NCI-H2081 (cell line): ENCODE data around the gene KCNE4.

ENCODE experiments used
- DNase-seq, 2 experiments: peaks; one replicate each; lab custom pipeline; 2025; lab: John Stamatoyannopoulos, UW

Gene KCNE4

GRCh38 chr2:223051693-223052289 is at the start of gene KCNE4:
Gene KCNE4 (plus strand): TSS chr2:223052190. CDS start chr2:223052831, 641 bp downstream.
- DNase-seq = no peak

GRCh38 chr2:223003191-223003590 is 48.8 kb upstream of the KCNE4 start:
- DNase-seq = no peak

- no peak for DNase-seq
Observed at GRCh38 chr2:223005496-223005895, 46.5 kb upstream of the KCNE4 start.

- DNase-seq = no peak
Observed at GRCh38 chr2:223007531-223007930, 44.5 kb upstream of the KCNE4 start.

GRCh38 chr2:223008162-223008561 is 43.8 kb upstream of the KCNE4 start:
- no peak for DNase-seq

GRCh38 chr2:223008956-223009355 is 43.0 kb upstream of the KCNE4 start:
- DNase-seq = no peak

GRCh38 chr2:223010641-223011040 is 41.3 kb upstream of the KCNE4 start:
- DNase-seq = no peak

GRCh38 chr2:223012291-223012690 is 39.7 kb upstream of the KCNE4 start:
- no peak for DNase-seq

GRCh38 chr2:223019390-223019930 is 32.5 kb upstream of the KCNE4 start:
- DNase-seq = no peak

- DNase-seq = no peak
Observed at GRCh38 chr2:223019987-223020717, 31.8 kb upstream of the KCNE4 start.

GRCh38 chr2:223020971-223021675 is 30.9 kb upstream of the KCNE4 start:
- DNase-seq = no peak

- DNase-seq = peak; percentile 75 to 92
Observed at GRCh38 chr2:223026357-223027110, 25.5 kb upstream of the KCNE4 start.

GRCh38 chr2:223027442-223027841 is 24.5 kb upstream of the KCNE4 start:
- DNase-seq = no peak

GRCh38 chr2:223029287-223029686 is 22.7 kb upstream of the KCNE4 start:
- no peak for DNase-seq

GRCh38 chr2:223032187-223033142 is 19.5 kb upstream of the KCNE4 start:
- no peak for DNase-seq

GRCh38 chr2:223034221-223034975 is 17.6 kb upstream of the KCNE4 start:
- DNase-seq = no peak

GRCh38 chr2:223036790-223037444 is 15.1 kb upstream of the KCNE4 start:
- DNase-seq = no peak

- no peak for DNase-seq
Observed at GRCh38 chr2:223037445-223037800, 14.6 kb upstream of the KCNE4 start.

GRCh38 chr2:223039618-223040017 is 12.4 kb upstream of the KCNE4 start:
- no peak for DNase-seq

- DNase-seq = no peak
Observed at GRCh38 chr2:223040527-223040926, 11.5 kb upstream of the KCNE4 start.
